Measurements from ENCODE around the gene WWC2.

The WWC2 gene

GRCh38 chr4:183244506-183244905 lies 145.4 kb downstream of the WWC2 start:
- Histone ChIP-seq H3K27me3 (no peaks in the 10 kb centered on the region), H4K20me1 (no peaks in the 10 kb centered on the region), H3K9ac (no peak overlapping the region), H3K36me3 (peaks cover 10% of the 10 kb centered on the region), H3K4me1 (peaks cover 11% of the 10 kb centered on the region), H3K27ac (no peak overlapping the region), H3K4me3 (no peak overlapping the region), H3K4me2 (peak overlapping the region; percentile 34; the same call in 1 of the 2 replicates), H3K9me3 (no peaks in the 10 kb centered on the region)
- TF ChIP-seq Cebpa-rat (IDR thresholded peaks at IDR 0.05), result no peak

GRCh38 chr4:183248201-183248600 lies 149.1 kb downstream of the WWC2 start:
- no peak for TF ChIP-seq Cebpa-rat (IDR thresholded peaks at IDR 0.05)

GRCh38 chr4:183249854-183250253 lies 150.8 kb downstream of the WWC2 start:
- H3K27me3 ChIP-seq, result no peaks in the 10 kb centered on the region
- TF ChIP-seq Cebpa-rat (IDR thresholded peaks at IDR 0.05), result no peak
- H4K20me1 ChIP-seq, result no peaks in the 10 kb centered on the region
- no peak overlapping the region for H3K4me2 ChIP-seq
- no peak overlapping the region for H3K4me3 ChIP-seq
- H3K36me3 ChIP-seq, result no peaks in the 10 kb centered on the region
- peaks cover 6% of the 10 kb centered on the region for H3K4me1 ChIP-seq
- H3K27ac ChIP-seq, result no peak overlapping the region
- H3K9ac ChIP-seq, result no peak overlapping the region
- no peaks in the 10 kb centered on the region for H3K9me3 ChIP-seq

More at GRCh38 chr4:183248201-183248600, 149.1 kb downstream of the WWC2 start:
- Histone ChIP-seq H3K4me2 (no peak overlapping the region), H4K20me1 (no peaks in the 10 kb centered on the region), H3K27me3 (no peaks in the 10 kb centered on the region), H3K36me3 (no peaks in the 10 kb centered on the region), H3K4me3 (no peak overlapping the region), H3K27ac (no peak overlapping the region), H3K9me3 (no peaks in the 10 kb centered on the region), H3K9ac (no peak overlapping the region), H3K4me1 (peaks cover 11% of the 10 kb centered on the region)

GRCh38 chr4:183250831-183251230 lies 151.8 kb downstream of the WWC2 start:
- Histone ChIP-seq H3K27me3 (no peaks in the 10 kb centered on the region), H4K20me1 (no peaks in the 10 kb centered on the region), H3K27ac (no peak overlapping the region), H3K9ac (no peak overlapping the region), H3K9me3 (no peaks in the 10 kb centered on the region), H3K36me3 (no peaks in the 10 kb centered on the region), H3K4me1 (no peaks in the 10 kb centered on the region), H3K4me2 (no peak overlapping the region), H3K4me3 (no peak overlapping the region)
- no peak for TF ChIP-seq Cebpa-rat (IDR thresholded peaks at IDR 0.05)

GRCh38 chr4:183252959-183253358 lies 153.9 kb downstream of the WWC2 start:
- Histone ChIP-seq H3K36me3 (no peaks in the 10 kb centered on the region), H3K4me3 (no peak overlapping the region), H4K20me1 (no peaks in the 10 kb centered on the region), H3K9ac (no peak overlapping the region), H3K4me2 (no peak overlapping the region), H3K27ac (no peak overlapping the region), H3K9me3 (no peaks in the 10 kb centered on the region), H3K27me3 (no peaks in the 10 kb centered on the region), H3K4me1 (no peaks in the 10 kb centered on the region)
- TF ChIP-seq Cebpa-rat (IDR thresholded peaks at IDR 0.05), result no peak

- no peak for TF ChIP-seq Cebpa-rat (IDR thresholded peaks at IDR 0.05)
- H3K36me3 ChIP-seq, result no peaks in the 10 kb centered on the region
- H3K27ac ChIP-seq, result no peak overlapping the region
- H3K27me3 ChIP-seq, result no peaks in the 10 kb centered on the region
- no peak overlapping the region for H3K9ac ChIP-seq
- no peak overlapping the region for H3K4me2 ChIP-seq
- H3K4me1 ChIP-seq, result no peaks in the 10 kb centered on the region
- H4K20me1 ChIP-seq, result no peaks in the 10 kb centered on the region
- H3K4me3 ChIP-seq, result no peak overlapping the region
- no peaks in the 10 kb centered on the region for H3K9me3 ChIP-seq
These were observed 154.4 kb downstream of the WWC2 start for GRCh38 chr4:183253451-183253850.

GRCh38 chr4:183254162-183254561 lies 155.1 kb downstream of the WWC2 start:
- H3K9me3 ChIP-seq, result no peaks in the 10 kb centered on the region
- H3K4me2 ChIP-seq, result no peak overlapping the region
- H3K27me3 ChIP-seq, result no peaks in the 10 kb centered on the region
- no peaks in the 10 kb centered on the region for H3K36me3 ChIP-seq
- H4K20me1 ChIP-seq, result no peaks in the 10 kb centered on the region
- no peaks in the 10 kb centered on the region for H3K4me1 ChIP-seq
- H3K4me3 ChIP-seq, result no peak overlapping the region
- no peak overlapping the region for H3K27ac ChIP-seq
- no peak for TF ChIP-seq Cebpa-rat (IDR thresholded peaks at IDR 0.05)
- no peak overlapping the region for H3K9ac ChIP-seq

GRCh38 chr4:183255487-183255886 lies 156.4 kb downstream of the WWC2 start:
- H3K9me3 ChIP-seq, result no peaks in the 10 kb centered on the region
- no peaks in the 10 kb centered on the region for H3K4me1 ChIP-seq
- H3K4me2 ChIP-seq, result no peak overlapping the region
- H3K4me3 ChIP-seq, result no peak overlapping the region
- H3K27ac ChIP-seq, result no peak overlapping the region
- H3K9ac ChIP-seq, result no peak overlapping the region
- peaks cover 2% of the 10 kb centered on the region for H3K36me3 ChIP-seq
- no peak for TF ChIP-seq Cebpa-rat (IDR thresholded peaks at IDR 0.05)
- no peaks in the 10 kb centered on the region for H3K27me3 ChIP-seq
- no peaks in the 10 kb centered on the region for H4K20me1 ChIP-seq

- no peak for TF ChIP-seq Cebpa-rat (IDR thresholded peaks at IDR 0.05)
- Histone ChIP-seq H3K9ac (no peak overlapping the region), H3K9me3 (no peaks in the 10 kb centered on the region), H3K27me3 (no peaks in the 10 kb centered on the region), H3K4me3 (no peak overlapping the region), H3K36me3 (peaks cover 10% of the 10 kb centered on the region), H3K27ac (no peak overlapping the region), H4K20me1 (no peaks in the 10 kb centered on the region), H3K4me2 (no peak overlapping the region), H3K4me1 (no peaks in the 10 kb centered on the region)
These were observed 157.3 kb downstream of the WWC2 start for GRCh38 chr4:183256343-183256742.

- no peaks in the 10 kb centered on the region for H3K27me3 ChIP-seq
- H3K4me2 ChIP-seq, result no peak overlapping the region
- H3K4me3 ChIP-seq, result no peak overlapping the region
- no peaks in the 10 kb centered on the region for H3K9me3 ChIP-seq
- H3K4me1 ChIP-seq, result no peaks in the 10 kb centered on the region
- H4K20me1 ChIP-seq, result no peaks in the 10 kb centered on the region
- no peak overlapping the region for H3K27ac ChIP-seq
- TF ChIP-seq Cebpa-rat (IDR thresholded peaks at IDR 0.05), result no peak
- H3K36me3 ChIP-seq, result peaks cover 10% of the 10 kb centered on the region
- no peak overlapping the region for H3K9ac ChIP-seq
These were observed 157.8 kb downstream of the WWC2 start for GRCh38 chr4:183256756-183257385.

GRCh38 chr4:183257808-183258207 lies 158.8 kb downstream of the WWC2 start:
- H3K9me3 ChIP-seq, result no peaks in the 10 kb centered on the region
- H3K36me3 ChIP-seq, result peaks cover 10% of the 10 kb centered on the region
- no peak overlapping the region for H3K27ac ChIP-seq
- no peak overlapping the region for H3K4me3 ChIP-seq
- H4K20me1 ChIP-seq, result no peaks in the 10 kb centered on the region
- H3K27me3 ChIP-seq, result no peaks in the 10 kb centered on the region
- H3K4me2 ChIP-seq, result no peak overlapping the region
- peaks cover 5% of the 10 kb centered on the region; the same call in 1 of the 2 replicates for H3K4me1 ChIP-seq
- no peak for TF ChIP-seq Cebpa-rat (IDR thresholded peaks at IDR 0.05)
- H3K9ac ChIP-seq, result no peak overlapping the region
